NCI-H1417 (cell line): ENCODE data around the gene ROR2.

Source experiments
- DNase-seq, 3 experiments: peaks; one replicate each; lab custom pipeline; 2025; lab: John Stamatoyannopoulos, UW

The ROR2 gene

DNA sequence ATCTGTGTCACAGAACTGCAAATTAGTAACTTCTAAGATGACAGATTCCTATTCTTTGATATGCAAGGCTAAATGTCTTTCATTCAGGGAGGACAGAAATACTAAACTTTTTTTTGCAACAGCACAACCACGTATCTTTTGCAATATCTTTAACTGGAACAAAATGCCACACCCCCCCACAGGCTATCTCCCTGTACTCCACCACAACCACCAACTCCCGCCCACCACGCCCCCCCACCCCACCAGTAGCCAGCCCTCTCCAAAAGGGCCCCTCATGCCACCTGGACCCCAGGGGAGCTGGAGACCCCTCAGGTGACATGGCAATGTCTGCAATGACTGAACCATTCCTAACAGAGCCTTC, 131.8 kb downstream of the ROR2 start:
- DNase-seq = no peak

DNA sequence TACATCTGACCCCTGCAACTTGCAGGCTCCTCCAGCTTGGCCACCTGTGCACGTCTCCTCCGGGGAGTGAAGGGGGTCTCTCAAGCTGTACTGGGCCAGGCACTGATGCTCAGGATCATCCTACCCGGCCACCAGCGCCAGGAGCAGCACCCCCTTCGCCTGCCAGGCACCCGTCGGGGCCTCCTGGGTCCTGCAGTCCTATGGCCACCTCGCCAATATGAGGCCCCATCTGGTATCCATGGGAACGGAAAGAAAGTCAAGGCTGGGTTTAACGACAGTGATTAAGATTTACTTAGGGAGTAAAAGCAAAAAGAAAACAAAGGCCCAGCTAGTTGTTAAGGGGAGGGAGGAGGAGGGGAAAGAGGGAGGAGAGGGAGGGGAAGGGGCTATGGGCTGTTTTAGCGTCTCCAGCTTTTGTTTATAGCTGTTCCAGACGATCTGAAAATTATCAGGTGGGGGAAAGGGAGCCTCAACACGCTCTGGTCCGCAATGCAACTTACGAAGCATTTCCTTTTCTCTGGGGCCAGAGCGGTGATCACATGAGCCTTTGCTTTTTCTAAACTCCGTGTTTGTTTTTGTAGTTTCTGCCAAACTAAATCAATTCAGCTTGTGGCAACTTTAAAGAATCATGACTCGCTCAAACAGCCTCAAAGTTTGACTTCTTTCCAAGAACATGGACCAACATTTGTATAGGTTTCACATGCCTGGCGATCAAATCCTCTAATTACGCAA, 132.4 kb downstream of the ROR2 start:
- DNase-seq = peak in 2 of 3 experiments; percentile 10 to 66

DNA sequence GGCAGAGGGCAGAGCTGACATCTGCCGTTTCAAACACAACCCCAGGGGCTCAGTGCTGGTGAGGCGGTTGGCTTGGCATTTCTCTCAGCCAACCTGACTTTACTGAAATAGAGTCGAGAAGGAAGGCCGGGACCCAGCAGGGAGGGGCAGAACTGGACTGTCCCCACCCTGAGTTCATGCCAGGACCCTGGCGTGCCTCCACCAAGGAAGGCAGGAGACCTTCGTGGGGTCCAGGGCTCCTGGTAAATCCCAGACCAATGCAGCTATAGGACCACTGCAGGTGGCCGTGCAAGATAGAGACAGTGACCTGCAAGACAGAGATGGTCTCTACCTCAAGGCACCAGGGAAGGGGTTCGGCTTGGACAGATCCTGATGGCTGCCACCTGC, 132.9 kb downstream of the ROR2 start:
- DNase-seq = no peak

DNA sequence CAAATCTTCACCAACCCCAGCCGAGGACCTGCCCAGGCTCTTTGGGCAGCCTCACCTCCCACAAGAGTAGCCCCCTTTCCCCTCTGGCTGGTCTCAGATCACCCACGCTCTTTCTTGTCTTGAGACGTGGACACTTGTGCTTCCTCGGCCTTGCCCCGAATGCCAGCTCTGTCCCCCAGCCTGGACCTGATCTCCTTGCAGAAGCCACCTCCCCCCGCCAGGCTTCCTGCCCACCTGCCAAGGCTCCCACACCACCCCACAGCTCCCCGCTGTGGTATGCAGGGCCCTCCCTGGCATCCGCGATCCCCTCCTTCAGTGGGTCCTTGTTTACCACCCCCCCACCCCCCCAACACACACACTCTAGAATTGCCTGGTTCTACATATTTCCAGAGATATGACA, 133.7 kb downstream of the ROR2 start:
- no peak for DNase-seq

DNA sequence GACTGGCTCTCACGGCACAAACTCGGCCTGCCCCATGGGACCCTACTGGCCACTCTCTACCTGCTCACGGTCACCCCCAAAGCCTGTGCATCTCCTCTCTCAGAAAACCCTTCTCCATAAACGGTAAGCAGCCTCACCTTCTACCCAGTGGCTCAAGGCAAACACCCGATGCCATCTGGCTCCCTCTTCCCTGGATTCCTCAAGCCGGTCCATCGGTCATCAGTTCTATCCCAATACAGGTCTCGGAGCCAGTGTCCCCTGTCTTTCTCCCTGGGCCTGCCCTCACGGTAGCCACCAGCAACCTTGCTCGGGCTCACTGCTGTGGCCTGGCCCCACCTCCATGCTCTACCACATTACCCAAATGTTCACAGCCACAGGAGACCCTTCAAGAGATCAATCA, 134.1 kb downstream of the ROR2 start:
- no peak for DNase-seq

DNA sequence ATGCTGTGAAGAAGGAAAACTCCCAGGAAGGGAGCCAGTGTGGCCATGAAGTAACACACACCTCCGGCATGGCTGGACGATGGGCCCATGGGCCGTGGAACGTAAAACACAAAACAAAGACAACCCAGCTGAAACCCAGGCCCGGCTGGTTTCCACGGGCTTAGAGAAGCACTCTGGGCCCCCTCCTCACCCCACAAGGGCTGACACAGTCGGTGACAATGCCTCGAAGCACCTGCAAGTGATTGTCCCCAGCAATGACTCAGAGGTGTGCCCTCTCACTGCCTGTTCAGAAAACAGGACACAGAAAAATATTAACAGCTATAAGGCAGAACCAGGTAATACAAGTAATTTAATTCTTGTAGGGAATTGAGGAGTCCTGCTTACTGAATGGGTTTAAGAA, 135.3 kb downstream of the ROR2 start:
- peak in 1 of 3 experiments; percentile 51 for DNase-seq

DNA sequence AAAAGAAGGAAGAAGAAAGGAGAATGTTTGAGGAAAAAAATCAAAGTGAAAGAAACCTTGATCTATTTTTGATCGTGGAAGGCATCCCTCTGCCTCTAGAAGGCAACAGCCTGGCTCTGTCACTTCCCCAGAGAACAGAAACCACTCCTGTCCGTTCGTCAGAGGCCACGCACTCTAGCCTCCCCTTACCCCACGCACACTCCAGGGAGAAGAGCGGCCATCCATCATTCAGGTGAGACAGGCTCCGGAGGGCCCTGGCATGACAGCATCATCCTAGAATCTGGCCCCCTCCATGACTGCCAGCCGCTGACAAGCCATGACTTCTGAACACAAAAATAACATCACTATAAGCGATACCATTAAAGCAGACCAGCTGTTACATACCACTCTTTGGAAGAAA, 135.8 kb downstream of the ROR2 start:
- DNase-seq = peak in 1 of 3 experiments; percentile 33

DNA sequence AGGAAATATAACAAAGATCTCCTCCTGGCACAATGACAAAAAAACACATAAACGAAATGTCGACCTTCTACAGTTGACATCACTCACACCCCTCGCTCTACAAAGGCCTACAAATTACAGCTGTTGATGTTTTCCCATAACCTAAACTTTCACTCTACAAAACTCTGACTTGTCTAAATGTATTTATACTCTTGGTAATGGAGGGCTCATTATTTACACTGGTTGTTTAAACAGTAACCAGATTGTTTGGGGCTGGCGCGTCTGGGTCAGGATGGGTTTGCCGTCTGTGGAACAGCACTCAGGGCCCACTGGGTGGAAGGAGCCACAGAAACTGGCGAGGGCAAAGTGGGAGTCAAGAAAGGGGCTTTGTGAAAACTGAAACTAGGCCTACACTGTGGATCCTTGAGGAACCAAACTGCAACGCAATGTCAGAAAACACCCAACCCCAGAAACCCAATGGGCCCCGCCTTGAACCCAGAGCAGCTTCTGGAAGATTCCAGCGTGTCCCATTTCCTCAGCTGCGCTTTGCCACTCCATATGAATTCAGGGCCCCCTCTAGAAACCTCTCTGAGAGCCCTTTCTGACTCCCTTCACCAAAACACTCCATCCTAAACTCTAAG, 136.7 kb downstream of the ROR2 start:
- DNase-seq = no peak

DNA sequence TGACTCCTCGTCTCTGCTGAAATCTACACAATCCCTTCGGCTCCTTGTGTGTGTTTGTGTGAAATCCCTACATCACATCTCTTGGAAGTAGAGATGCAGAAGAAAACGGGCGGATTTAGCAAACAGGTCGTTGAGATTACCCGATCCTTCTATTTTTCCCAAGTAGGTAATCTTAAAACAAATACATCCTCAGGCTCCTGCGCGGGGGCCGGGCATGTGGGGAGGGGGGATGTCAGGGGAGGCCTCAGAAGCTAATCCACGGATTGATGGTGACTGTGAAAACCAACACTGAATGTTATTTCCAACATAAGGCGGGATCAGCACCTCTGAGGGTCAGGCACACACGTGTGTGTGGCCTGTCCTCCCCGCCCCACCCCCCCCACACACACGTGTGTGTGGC, 137.8 kb downstream of the ROR2 start:
- no peak for DNase-seq

DNA sequence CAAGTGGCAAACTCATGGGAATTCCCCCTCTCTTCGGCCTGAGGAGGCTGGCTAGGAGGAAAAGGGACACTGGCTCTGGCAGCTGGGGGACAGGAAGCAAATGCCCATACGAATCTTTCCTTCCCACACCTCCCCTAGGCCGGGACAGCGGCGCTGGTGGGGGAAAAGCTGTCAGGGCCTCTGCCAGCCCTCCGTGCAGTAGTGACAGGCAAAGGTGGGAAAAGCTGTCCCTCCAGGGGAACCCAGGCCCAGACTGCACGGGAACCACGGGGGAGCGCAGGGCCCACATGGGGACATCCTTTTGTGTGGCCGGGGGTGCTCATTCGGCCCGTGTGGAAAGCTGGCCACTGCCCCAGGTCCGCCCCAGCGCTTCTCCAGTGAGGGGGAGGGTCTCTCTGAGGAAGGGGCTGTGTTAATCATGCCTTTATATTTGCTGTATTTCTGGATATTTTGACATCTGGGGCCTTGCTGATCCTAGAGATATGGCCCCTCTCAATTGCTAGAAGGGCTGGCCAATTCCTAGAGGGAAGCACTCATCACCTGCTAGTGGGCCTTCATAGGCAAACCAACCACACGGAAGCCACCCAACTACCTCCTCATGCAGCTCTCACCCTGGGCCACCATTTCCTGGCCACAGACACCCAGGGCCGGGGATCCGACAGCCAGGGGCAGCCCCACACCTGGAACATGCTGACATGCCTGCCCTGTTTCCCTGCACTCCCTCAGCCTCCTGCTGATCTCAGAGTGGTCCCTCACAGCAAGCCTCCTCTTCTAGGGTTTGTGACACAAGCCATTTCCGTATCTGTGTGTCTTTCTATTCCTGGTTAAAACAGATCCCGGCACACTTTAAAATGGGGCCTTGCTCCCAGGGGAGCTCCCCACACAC, 138.8 kb downstream of the ROR2 start:
- DNase-seq = peak in 1 of 3 experiments; percentile 26

DNA sequence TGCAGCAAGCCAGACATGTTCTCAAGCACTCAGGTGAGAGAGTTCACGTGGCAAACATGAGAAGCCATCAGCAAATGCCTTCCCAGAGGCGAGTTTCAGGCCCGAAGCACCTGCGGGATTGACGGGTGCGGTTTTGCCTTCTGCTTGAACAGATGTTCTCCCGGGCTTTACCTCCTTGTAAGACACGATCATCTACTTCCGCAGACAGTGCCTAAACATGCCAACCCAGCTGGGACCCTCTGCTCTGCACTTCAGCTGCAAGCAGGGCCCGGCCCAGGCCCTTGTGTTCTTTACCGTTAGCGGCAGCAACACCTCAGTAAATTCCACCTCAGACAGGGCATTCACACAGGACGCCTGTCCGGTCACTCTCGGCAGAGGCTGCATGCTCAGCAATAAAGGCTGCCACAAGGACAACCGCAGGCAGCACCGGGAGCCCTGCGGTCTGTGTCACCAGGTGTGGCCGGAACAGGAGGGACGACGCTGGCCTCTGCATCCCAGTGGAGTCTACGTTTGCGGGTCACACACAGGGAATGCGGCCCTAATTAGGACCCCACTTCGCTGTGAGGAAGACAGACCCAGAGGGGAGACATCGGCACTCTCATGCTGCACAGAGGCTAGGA, 139.6 kb downstream of the ROR2 start:
- no peak for DNase-seq

DNA sequence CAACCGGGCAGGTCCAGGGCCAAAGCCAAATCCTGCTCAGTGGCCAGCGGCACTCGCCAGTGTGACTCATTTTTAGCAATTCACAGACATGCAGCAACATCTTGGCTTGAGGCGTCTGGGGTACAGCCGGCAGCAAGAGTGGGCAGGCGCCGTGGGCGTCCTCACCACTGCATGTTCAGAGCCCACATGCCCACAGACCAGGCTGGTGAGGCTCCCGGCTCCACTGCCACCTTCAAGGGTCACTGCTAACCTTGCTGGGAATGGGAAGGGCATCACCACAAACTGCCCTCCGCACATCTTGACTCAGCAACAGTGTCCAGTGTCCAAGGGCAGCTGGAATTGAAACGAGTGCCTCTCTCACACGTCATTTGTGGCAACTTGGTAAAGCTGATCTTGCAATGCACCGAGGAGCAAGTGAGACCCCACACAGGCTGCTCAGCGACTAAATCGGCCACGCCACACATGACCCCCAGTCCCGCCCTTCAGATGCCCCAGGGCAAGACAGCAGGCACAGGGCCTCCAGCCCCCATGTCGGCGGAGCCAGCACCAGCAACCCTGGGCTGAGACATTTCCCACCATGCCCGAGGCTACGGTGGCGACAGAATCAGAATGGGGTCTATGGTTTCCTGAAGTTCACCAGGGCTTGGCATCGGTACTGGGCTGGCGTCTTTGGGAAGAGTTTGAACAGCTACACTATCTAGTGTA, 140.3 kb downstream of the ROR2 start:
- no peak for DNase-seq

DNA sequence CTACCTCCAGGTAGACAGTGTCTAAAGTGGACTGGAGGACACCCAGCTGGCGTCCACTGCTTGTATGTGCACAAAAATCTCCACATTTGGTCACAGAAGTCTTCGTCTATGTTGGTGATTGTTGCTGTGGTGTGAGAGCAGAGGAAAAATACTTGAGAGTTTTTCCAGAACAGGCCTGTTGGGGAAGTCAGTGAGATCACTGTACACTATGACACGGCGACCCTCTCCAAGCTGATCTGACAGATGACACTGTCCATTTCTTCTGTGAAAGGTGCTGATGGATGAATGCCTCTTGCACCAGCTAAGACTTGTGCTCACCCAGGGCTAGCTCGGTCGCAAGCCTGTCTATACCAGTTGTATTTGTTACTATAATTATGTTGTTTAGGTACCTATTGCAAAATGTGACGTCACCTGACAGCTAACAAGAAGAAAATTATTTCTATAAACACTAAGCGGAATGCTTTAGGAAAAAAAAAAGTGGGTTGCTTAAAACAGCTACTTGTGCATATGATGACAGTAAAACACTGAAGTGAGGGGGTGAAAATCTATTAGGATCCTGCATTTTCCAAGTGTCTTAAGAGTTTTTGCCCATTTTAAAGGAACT, 142.3 kb downstream of the ROR2 start:
- no peak for DNase-seq

DNA sequence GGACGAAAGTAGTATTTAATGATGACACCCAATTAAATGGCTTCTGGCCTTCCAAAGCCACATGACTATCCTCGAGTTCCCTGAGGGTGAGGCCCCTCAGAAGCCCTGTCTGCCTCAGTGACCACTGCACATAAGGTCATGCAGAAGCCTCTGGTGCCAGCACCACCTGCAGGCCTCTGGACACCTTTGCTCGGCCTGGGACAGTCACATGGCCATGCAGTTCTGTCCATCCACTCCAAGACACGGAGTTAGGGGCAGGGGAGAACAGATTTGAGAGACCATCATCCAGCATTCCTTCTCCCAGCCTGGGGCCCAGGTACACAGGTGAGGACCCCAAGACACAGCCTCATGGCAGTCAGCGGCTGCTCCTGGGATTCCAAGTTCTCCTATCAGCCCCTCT, 145.0 kb downstream of the ROR2 start:
- no peak for DNase-seq

DNA sequence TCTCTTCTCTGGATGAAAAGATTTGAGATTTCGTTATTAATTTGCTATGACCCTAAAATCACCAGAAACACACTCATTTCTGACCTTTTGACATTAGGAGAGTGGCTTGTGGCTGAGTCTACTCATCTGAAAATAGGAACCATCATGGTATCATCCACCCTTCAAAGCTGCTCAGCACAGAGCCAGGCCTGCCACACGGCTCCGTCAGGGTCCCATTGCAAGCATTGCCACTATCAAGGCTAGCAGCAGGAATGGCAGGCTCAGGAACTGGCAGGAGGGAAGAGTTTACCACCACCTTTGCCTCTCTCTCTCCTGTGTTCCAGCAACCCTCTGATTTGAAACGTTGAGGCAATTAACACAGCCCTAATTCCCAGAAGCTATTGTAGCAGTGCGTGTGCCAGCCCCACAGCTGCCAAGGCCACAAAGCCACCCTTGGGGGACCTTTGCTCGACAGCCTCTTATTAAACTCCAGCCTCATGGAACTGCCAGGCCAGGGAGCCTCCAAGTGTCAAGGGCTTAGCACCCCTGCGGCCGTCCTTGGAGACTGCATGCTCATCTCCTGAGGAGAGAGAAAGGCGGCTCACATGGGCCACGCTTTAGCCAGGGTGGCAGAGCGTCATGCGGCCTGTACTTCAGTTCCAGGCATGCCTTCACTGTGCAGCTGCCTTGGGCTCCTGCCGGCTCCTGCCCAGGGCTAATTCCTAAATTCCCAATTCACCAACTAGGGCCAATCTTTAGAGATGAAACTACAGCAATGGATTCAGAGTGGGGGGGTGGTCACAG, 145.9 kb downstream of the ROR2 start:
- no peak for DNase-seq

DNA sequence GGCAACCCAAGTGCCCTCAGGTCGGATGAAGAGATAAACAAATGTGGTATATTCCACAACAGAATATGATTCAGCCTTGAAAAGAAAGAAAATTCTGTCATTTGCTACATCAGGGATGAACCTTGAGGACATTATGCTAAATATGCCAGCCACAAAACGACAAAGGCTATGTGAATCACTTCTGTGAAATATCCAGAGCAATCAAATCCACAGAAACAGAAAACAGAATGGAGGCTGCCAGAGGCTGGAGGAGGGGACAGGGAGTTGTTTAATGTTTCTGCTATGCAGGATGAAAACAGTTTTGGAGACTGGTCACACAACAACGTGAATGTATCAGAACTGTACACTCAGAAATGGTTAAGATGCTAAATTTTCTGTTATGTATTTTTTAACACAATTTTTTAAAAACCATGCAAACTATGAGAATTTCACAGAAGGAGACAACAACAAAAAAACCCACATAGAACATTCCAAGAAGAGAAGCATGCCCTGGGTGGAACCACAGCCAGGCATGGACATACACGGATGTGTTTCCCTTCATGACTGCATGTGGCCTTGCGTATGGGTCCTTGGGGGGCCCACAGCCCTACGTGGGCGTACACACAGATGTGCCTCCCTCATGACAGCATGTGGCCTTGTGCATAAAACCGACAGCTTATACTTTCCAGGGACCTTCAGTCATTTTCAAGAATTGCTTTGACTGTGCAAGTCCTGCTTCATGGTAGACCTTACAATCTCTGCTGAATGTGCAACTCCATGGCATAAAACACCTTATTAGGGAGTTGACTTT, 146.7 kb downstream of the ROR2 start:
- no peak for DNase-seq

DNA sequence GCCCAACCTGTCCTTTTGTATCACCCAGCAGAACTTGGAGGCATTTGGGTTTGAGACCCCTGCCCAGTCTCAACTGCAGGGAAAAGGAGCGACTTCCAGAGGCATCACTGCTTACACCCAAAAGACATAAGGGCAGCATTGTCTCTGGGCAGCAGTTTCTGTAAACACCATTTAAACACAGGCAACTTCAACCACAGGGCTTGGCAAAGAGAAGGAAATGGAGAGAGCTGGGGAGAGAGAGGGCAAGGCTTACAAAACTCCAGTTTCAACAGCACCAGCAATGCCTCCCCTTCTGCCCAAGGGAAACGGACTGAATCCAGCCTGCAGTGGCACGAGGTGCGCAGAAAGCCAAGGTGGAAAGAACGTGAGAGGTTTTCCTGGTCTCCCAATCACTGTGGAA, 147.6 kb downstream of the ROR2 start:
- no peak for DNase-seq

DNA sequence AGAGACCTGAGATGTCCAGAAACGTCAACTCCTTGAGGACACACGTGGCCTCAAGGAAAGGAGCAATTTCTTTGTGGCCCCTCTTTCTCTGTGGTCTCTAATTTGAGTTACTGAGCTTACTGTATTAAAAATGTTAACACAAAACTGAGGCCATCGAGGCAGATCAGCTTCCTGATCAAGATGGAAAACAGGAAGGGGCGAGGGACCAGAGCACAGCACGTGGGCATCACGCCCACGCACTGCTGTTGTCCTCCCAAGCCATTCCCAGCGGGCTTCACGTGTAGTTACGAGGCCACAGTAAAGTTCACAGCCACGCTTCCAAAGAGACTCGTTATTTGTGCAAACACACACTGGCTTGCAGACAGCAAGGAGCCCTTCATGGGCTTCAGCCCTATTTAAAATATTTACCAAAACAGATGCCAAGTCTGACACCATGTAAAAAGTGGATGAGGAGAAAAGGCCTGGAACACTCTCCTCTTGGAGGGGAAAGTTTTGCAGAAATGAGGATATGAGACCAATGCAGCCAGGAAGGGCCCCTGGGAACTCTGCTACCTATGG, 149.5 kb downstream of the ROR2 start:
- DNase-seq = peak in 1 of 3 experiments; percentile 17

DNA sequence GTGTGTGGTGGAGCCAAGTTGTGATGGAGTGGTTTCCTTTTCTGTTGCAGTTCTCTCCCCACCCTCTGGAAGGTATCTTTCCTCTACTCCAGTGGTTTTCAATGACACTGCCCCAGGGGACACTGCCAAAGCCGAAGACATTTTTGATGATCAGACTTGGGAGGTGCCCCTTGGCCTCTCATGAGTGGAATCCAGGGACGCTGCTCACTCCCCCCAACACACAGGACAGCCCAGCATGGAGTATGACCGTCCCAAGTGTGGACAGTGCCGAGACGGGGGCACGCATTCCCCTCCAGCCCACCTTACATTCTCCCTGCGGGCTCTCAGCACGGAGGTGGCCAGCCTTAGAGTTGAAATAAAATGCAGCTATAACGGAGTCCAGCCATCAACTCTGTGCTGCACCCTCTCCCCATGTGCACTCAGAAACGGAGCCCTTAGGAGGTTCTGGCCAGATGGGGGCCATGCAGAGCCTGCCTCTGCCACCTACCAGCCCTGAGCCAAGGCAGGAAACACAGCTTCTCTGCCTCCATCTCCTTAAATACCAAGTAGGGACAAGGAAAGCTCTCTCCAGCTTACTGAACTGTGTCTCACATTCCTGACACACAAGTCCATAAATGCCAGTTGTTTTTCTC, 150.8 kb downstream of the ROR2 start:
- no peak for DNase-seq
